ENCODE data around the gene MARF1.

The MARF1 gene

GRCh38 chr16:15613676-15614075, 29.3 kb downstream of the MARF1 start:
- TF ChIP-seq GATA3 (IDR thresholded peaks at IDR 0.05; ENCODE audit: low read depth, low read length) (no peak), GATA2 (IDR thresholded peaks at IDR 0.05; ENCODE audit: low read depth, low read length) (no peak)

- TF ChIP-seq GATA3 (IDR thresholded peaks at IDR 0.05; ENCODE audit: low read depth, low read length) (no peak), GATA2 (IDR thresholded peaks at IDR 0.05; ENCODE audit: low read depth, low read length) (no peak)
Observed at GRCh38 chr16:15611610-15612009, 31.3 kb downstream of the MARF1 start.

- TF ChIP-seq GATA2 (IDR thresholded peaks at IDR 0.05; ENCODE audit: low read depth, low read length) (no peak), GATA3 (IDR thresholded peaks at IDR 0.05; ENCODE audit: low read depth, low read length) (no peak)
Observed at GRCh38 chr16:15610369-15610871, 32.5 kb downstream of the MARF1 start.

- TF ChIP-seq GATA2 (IDR thresholded peaks at IDR 0.05; ENCODE audit: low read depth, low read length) (no peak), GATA3 (IDR thresholded peaks at IDR 0.05; ENCODE audit: low read depth, low read length) (no peak)
Observed at GRCh38 chr16:15609286-15609649, 33.7 kb downstream of the MARF1 start.

- TF ChIP-seq GATA3 (IDR thresholded peaks at IDR 0.05; ENCODE audit: low read depth, low read length) (no peak), GATA2 (IDR thresholded peaks at IDR 0.05; ENCODE audit: low read depth, low read length) (no peak)
Observed at GRCh38 chr16:15608398-15609285, 34.3 kb downstream of the MARF1 start.

GRCh38 chr16:15607700-15608396, 35.1 kb downstream of the MARF1 start:
- TF ChIP-seq GATA2 (IDR thresholded peaks at IDR 0.05; ENCODE audit: low read depth, low read length): no peak
- TF ChIP-seq GATA3 (IDR thresholded peaks at IDR 0.05; ENCODE audit: low read depth, low read length): no peak

GRCh38 chr16:15606518-15607220, 36.3 kb downstream of the MARF1 start:
- TF ChIP-seq GATA3 (IDR thresholded peaks at IDR 0.05; ENCODE audit: low read depth, low read length) (no peak), GATA2 (IDR thresholded peaks at IDR 0.05; ENCODE audit: low read depth, low read length) (no peak)

GRCh38 chr16:15605839-15606517, 37.0 kb downstream of the MARF1 start:
- TF ChIP-seq GATA3 (IDR thresholded peaks at IDR 0.05; ENCODE audit: low read depth, low read length): no peak
- TF ChIP-seq GATA2 (IDR thresholded peaks at IDR 0.05; ENCODE audit: low read depth, low read length): no peak

GRCh38 chr16:15604460-15605440, 38.2 kb downstream of the MARF1 start:
- TF ChIP-seq GATA3 (IDR thresholded peaks at IDR 0.05; ENCODE audit: low read depth, low read length) (no peak), GATA2 (IDR thresholded peaks at IDR 0.05; ENCODE audit: low read depth, low read length) (no peak)

- TF ChIP-seq GATA2 (IDR thresholded peaks at IDR 0.05; ENCODE audit: low read depth, low read length) (no peak), GATA3 (IDR thresholded peaks at IDR 0.05; ENCODE audit: low read depth, low read length) (no peak)
Observed at GRCh38 chr16:15602285-15603044, 40.5 kb downstream of the MARF1 start.

GRCh38 chr16:15601212-15601879, 41.6 kb downstream of the MARF1 start:
- TF ChIP-seq GATA2 (IDR thresholded peaks at IDR 0.05; ENCODE audit: low read depth, low read length) (no peak), GATA3 (IDR thresholded peaks at IDR 0.05; ENCODE audit: low read depth, low read length) (no peak)
